Measurements from ENCODE around the gene VTN. TPM values are rescaled to one million over a fixed set of nuclear protein-coding genes. Genes with fewer than 3 reads are reported as not detected.

Gene VTN
- total RNA-seq, 2 experiments from 2014 or later, result 0.40 TPM; not detected in 1

DNA sequence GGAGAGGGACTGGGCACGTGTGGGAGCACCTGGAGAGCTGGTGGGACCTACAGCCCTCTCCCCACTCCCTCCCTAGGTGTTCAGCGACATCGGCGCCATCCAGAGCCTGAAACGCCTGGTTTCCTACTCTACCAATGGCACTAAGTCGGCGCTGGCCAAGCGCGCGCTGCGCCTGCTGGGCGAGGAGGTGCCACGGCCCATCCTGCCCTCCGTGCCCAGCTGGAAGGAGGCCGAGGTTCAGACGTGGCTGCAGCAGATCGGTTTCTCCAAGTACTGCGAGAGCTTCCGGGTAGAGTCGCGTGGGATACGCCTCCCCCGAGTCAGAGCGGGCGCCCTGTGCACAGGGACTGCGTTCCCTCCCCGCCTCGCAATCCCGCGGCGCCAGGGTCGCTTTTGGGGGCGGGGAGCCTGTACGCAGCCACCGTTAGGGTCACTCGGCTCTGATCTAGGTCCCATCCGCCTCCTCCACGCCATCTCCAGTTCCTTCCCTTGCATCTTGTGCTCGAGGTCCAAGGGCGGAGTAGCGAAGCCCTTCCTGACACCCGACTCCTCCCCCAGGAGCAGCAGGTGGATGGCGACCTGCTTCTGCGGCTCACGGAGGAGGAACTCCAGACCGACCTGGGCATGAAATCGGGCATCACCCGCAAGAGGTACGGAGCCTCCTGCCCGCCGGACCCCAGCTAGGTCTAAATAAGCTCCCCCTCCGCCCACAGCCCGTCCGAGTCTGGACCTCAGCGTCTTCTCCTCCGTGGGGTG is 14.4 kb upstream of the VTN start:
- TF ChIP-seq, protein P1, sequence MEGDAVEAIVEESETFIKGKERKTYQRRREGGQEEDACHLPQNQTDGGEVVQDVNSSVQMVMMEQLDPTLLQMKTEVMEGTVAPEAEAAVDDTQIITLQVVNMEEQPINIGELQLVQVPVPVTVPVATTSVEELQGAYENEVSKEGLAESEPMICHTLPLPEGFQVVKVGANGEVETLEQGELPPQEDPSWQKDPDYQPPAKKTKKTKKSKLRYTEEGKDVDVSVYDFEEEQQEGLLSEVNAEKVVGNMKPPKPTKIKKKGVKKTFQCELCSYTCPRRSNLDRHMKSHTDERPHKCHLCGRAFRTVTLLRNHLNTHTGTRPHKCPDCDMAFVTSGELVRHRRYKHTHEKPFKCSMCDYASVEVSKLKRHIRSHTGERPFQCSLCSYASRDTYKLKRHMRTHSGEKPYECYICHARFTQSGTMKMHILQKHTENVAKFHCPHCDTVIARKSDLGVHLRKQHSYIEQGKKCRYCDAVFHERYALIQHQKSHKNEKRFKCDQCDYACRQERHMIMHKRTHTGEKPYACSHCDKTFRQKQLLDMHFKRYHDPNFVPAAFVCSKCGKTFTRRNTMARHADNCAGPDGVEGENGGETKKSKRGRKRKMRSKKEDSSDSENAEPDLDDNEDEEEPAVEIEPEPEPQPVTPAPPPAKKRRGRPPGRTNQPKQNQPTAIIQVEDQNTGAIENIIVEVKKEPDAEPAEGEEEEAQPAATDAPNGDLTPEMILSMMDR (conservative IDR thresholded peaks at IDR 0.05; ENCODE audit: low read length), result no peak
- TF ChIP-seq EZH2phosphoT487 (IDR thresholded peaks at IDR 0.05; ENCODE audit: borderline replicate concordance, low read depth, low read length), result no peak
- Histone ChIP-seq H3K4me1 (ENCODE audit: insufficient read depth, low read length, poor library complexity, severe bottlenecking) (no peaks in the 10 kb centered on the region), H3K9me3 (ENCODE audit: low read length) (no peaks in the 10 kb centered on the region), H3K27ac (ENCODE audit: low read depth, low read length, poor library complexity, severe bottlenecking) (no peak overlapping the region), H2AFZ (ENCODE audit: low read length) (no peak overlapping the region), H3K4me3 (ENCODE audit: low read depth, low read length, poor library complexity, severe bottlenecking) (no peak overlapping the region), H4K20me1 (ENCODE audit: insufficient read depth, low read length) (no peaks in the 10 kb centered on the region; the same call in 1 of the 2 replicates), H3K79me2 (ENCODE audit: insufficient read depth, low read depth, low read length) (no peaks in the 10 kb centered on the region), H3K9me2 (ENCODE audit: insufficient read depth, low read length) (no peaks in the 10 kb centered on the region), H3K36me3 (ENCODE audit: insufficient read depth, low read length) (peaks cover 5% of the 10 kb centered on the region; the same call in 1 of the 2 replicates), H3K4me2 (ENCODE audit: low read length) (no peak overlapping the region)
- intact Hi-C loops (cut with micrococcal nuclease; ENCODE audit: unreplicated experiment), result no loop called here
- CTCF ChIA-PET (ENCODE audit: unreplicated experiment), result no interaction called here
- POLR2A ChIA-PET, result no interaction called here
- DNase-seq (ENCODE audit: low spot score), result no peak
- no TSS peak for BruUV-seq (replicated peaks)

DNA sequence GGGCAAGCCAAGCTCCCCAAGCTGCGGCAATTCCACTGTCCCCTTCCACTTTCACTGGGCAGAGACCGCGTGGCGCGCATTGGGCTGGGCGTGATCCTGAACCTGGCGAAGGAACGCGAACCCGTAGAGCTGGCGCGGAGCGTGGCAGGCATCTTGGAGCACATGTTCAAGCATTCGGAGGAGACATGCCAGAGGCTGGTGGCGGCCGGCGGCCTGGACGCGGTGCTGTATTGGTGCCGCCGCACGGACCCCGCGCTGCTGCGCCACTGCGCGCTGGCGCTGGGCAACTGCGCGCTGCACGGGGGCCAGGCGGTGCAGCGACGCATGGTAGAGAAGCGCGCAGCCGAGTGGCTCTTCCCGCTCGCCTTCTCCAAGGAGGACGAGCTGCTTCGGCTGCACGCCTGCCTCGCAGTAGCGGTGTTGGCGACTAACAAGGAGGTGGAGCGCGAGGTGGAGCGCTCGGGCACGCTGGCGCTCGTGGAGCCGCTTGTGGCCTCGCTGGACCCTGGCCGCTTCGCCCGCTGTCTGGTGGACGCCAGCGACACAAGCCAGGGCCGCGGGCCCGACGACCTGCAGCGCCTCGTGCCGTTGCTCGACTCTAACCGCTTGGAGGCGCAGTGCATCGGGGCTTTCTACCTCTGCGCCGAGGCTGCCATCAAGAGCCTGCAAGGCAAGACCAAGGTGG is 11.2 kb upstream of the VTN start:
- CTCF ChIA-PET (ENCODE audit: unreplicated experiment), result no interaction called here
- TF ChIP-seq, protein P1 (conservative IDR thresholded peaks at IDR 0.05; ENCODE audit: low read length), result no peak
- no peak for TF ChIP-seq EZH2phosphoT487 (IDR thresholded peaks at IDR 0.05; ENCODE audit: borderline replicate concordance, low read depth, low read length)
- intact Hi-C loops (cut with micrococcal nuclease; ENCODE audit: unreplicated experiment), result no loop called here

More for the DNA sequence above, 11.2 kb upstream of the VTN start:
- Histone ChIP-seq H3K27ac (ENCODE audit: low read depth, low read length, poor library complexity, severe bottlenecking) (no peak overlapping the region), H2AFZ (ENCODE audit: low read length) (no peak overlapping the region), H3K4me1 (ENCODE audit: insufficient read depth, low read length, poor library complexity, severe bottlenecking) (no peaks in the 10 kb centered on the region), H3K4me2 (ENCODE audit: low read length) (no peak overlapping the region), H4K20me1 (ENCODE audit: insufficient read depth, low read length) (no peaks in the 10 kb centered on the region; the same call in 1 of the 2 replicates), H3K36me3 (ENCODE audit: insufficient read depth, low read length) (no peaks in the 10 kb centered on the region), H3K79me2 (ENCODE audit: insufficient read depth, low read depth, low read length) (no peaks in the 10 kb centered on the region), H3K9me3 (ENCODE audit: low read length) (no peaks in the 10 kb centered on the region), H3K9me2 (ENCODE audit: insufficient read depth, low read length) (no peaks in the 10 kb centered on the region), H3K4me3 (ENCODE audit: low read depth, low read length, poor library complexity, severe bottlenecking) (no peak overlapping the region)
- BruUV-seq (replicated peaks), result no TSS peak
- POLR2A ChIA-PET, result no interaction called here
- no peak for DNase-seq (ENCODE audit: low spot score)
